HS-27A (cell line): ENCODE measurements around the gene B3GNT5.

ENCODE experiments used
- DNase-seq: peaks from one replicate; pipeline ENCODE4 v3.0.0-alpha.2; 2012; ENCODE audit warnings: low read depth, missing footprints

Gene B3GNT5

GRCh38 chr3:183291497-183292031 lies 38.5 kb downstream of the B3GNT5 start:
- DNase-seq: no peak

- no peak for DNase-seq
Measured at GRCh38 chr3:183293966-183294365, 40.9 kb downstream of the B3GNT5 start.

DNA sequence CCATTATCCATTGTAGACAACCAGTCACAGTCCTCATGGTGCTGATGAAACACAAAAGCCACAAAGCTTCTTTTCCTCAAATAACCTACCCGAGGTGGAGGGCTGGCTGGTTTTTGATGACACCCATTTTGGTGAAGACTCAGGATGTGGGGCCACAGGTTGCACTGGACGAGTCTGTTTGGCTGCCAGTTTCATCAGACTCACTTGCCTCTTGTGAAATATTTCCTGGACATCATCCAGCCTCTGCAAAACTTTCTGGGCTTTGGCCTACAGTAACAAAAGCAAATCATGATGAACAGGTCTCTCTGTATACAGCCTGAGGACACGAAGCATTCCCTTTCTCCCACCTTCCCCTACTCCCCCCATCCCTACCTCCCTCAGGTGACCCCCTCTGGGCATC lies 42.2 kb downstream of the B3GNT5 start:
- DNase-seq: no peak

- no peak for DNase-seq
Measured at GRCh38 chr3:183296944-183297343, 43.9 kb downstream of the B3GNT5 start.

DNA sequence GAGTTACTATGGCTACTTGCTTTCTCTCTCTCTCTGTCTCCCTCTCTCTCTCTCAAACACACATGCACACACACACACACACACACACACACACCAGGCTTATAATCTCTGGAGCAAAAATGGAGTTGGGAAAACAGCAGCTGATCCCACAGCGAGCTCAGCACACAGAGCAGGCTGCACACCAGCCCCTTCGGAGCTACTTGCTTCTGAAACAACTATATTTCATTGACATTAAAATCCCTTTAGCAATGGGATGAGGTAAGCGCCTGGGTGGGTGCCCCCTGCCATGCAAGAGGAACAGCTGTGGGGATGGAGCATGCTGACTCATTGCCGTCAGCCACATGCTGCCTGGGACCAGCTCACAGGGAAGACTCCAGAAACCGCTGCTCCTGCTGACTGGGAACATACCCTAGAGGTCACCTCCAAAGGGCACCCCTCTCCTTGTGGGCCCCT lies 45.7 kb downstream of the B3GNT5 start:
- no peak for DNase-seq

- no peak for DNase-seq
Measured at GRCh38 chr3:183299976-183300375, 46.9 kb downstream of the B3GNT5 start.

DNA sequence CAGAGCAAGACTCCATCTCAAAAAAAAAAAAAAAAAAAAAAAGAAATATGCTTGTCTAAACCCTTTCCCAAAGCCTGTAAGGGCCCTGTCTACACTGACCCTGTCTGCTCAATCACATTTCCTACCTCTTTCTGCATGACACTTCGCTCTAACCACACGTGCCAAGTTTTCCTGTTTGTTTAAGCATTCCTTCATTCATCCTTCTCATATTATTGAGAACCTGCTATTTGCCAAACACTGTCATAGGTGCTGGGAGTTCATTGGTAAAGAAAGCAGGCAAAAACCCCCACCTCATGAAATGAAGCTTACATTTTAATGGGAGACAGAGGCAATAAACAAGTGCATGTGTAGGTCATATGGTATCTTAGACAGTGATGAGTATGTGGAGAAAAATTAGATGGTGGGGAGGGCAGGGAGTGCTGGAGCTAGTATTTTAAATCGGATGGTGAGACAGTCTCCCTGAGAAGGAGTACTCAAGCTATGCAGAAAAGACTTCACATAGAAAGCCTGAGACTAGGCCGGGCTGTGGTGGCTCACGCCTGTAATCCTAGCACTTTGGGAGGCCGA lies 48.0 kb downstream of the B3GNT5 start:
- DNase-seq: no peak

GRCh38 chr3:183301937-183302580 lies 49.0 kb downstream of the B3GNT5 start:
- DNase-seq: no peak

- DNase-seq: no peak
Measured at GRCh38 chr3:183303690-183304089, 50.6 kb downstream of the B3GNT5 start.

GRCh38 chr3:183306798-183307671 lies 54.0 kb downstream of the B3GNT5 start:
- no peak for DNase-seq

- no peak for DNase-seq
Measured at GRCh38 chr3:183307749-183308148, 54.7 kb downstream of the B3GNT5 start.

GRCh38 chr3:183308751-183309150 lies 55.7 kb downstream of the B3GNT5 start:
- no peak for DNase-seq

DNA sequence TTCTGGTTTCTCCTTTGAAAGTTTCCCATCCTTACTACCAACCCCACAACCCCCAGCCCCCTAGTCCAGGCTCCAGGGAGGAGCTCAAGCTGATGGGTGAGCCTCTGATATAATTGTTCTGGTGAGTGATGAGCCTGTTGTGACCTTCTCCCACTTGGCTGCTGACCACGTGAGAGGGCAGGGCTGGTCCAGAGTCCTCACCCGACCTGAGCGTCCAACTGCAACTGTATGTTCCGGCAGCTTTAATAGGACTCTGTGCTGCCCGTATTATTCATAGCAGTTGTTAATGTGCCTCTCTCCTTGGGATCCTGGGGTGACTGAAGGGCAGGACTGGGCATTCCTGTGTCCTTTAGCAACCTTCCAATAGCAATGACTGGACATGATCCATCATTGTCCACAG lies 56.2 kb downstream of the B3GNT5 start:
- no peak for DNase-seq

DNA sequence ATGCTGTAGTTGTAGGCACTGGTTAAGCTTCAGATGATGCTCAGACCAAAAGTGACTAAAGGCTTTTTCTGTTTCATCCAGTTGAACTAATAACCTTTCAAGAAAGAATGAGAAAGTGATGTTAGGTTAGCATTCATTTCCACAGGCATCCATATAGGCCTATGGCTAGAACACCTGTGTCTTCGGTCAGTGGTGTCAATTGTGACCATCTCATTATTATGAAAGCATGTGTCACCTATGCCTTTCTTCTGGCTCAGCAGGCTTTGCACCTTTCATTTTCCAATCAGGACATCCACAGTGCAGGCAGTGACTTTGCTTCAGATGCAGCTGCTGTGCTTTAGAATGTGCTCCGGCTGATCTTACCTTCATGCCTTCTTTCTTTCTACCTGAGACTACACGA lies 57.9 kb downstream of the B3GNT5 start:
- no peak for DNase-seq

GRCh38 chr3:183312433-183312832 lies 59.4 kb downstream of the B3GNT5 start:
- DNase-seq: no peak

DNA sequence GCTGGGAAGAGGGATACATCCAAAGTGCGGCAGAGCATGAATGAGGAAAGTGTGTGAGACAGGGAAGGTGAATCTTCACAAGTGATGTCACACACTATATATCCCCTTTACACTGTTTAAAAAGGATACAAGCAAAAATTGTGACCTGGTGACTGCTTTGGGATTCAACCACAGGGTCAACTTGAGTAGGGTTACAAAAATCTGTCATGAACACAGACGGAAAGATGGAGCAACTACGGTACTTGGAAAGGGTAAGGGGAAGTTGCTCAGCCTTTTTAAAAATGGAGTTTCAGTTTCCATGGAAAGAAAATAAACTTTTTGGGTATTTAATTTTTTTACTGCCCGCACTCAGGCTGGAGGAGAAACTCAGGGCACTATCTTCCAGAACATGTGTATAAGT lies 60.3 kb downstream of the B3GNT5 start:
- no peak for DNase-seq

DNA sequence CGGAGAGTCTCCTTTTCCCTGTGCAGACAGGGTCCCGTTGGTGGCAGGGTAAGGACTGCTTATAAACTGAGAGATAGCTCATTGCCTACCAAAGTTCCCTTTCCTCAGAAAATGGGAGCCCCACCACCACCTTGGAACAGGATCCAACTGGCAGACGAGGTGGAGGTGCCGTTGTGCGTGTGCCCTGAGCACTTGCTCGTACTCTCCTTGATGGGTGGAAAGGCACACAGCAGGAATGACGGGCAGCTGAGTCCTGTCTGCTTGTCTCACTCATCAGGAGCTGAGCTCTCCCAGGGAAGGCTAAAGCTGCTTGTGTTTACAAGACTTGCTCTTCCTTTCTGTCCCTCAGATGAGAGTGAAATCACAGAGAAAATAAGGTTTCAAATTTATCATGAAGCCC lies 60.7 kb downstream of the B3GNT5 start:
- no peak for DNase-seq

GRCh38 chr3:183315739-183316138 lies 62.7 kb downstream of the B3GNT5 start:
- DNase-seq: no peak

DNA sequence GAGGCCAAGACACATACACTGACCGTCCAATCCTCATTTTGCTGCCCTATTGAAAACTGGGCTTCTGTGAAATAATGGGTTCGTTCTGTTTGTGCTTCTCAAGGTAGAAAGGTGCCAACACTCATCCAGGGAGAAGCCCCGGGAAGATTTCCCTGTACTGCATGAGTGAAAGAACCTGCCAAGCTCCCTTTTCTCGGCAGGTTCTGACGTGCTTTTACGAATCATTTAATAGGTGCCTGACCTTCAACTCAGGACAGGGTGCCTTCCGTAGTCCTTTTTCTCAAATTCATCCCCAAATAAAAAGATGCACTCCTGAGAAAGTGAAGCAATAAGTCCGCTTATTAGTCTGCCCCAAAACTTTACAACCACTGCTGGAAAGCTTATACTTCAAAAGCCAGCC lies 64.2 kb downstream of the B3GNT5 start:
- no peak for DNase-seq

GRCh38 chr3:183317886-183318865 lies 65.1 kb downstream of the B3GNT5 start:
- no peak for DNase-seq

DNA sequence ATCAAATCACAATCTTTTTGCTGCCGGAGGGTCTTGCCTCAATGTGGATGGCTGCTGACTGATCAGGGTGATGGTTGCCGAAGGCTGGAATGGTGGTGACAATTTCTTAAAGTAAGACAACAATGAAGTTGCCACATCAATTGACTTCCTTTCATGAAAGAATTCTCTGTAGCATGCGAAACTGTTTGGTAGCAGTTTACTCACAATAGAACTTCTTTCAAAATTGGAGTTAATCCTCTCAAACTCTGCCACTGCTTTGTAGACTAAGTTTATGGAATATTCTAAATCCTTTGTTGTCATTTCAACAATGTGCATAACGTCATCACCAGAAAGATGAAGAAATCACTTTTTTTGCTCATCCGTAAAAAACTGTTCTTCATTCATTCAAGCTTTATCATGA lies 65.8 kb downstream of the B3GNT5 start:
- no peak for DNase-seq

DNA sequence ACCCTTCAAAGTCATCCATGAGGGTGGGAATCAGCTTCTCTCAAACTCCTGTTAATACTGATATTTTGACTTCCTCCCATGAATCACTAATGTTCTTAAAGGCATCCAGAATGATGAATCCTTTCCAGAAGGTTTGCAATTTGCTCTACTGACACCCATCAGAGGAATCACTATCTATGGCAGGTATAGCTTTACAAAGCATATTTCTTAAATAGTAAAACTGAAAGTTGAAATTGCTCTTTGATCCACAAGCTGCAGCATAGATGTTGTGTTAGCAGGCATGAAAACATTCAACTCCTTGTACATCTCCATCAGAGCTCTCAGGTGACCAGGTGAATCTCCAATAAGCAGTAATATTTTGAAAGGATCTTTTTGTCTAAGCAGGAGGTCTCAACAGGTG lies 66.3 kb downstream of the B3GNT5 start:
- no peak for DNase-seq
